HG02571 (cell line): ENCODE results near the gene PRSS53.

Source experiments
- ATAC-seq: cut with Tn5 transposase; IDR thresholded peaks from one replicate; pipeline ENCODE4 v1.9.1; 2021; ENCODE audit warnings: mild to moderate bottlenecking, moderate library complexity; ENCODE audit not compliant: unreplicated experiment

The PRSS53 gene

GRCh38 chr16:31055613-31056012 lies 33.1 kb downstream of the PRSS53 start:
- ATAC-seq = no peak

GRCh38 chr16:31052114-31052513 lies 36.6 kb downstream of the PRSS53 start:
- ATAC-seq = no peak

GRCh38 chr16:31050280-31051030 lies 38.3 kb downstream of the PRSS53 start:
- ATAC-seq = no peak

GRCh38 chr16:31043898-31044481 lies 44.8 kb downstream of the PRSS53 start:
- ATAC-seq = no peak

GRCh38 chr16:31043352-31043751 lies 45.4 kb downstream of the PRSS53 start:
- ATAC-seq = no peak

- ATAC-seq = no peak
Observed at GRCh38 chr16:31042866-31043265, 45.9 kb downstream of the PRSS53 start.

- ATAC-seq = no peak
Observed at GRCh38 chr16:31038993-31039392, 49.8 kb downstream of the PRSS53 start.

- no peak for ATAC-seq
Observed at GRCh38 chr16:31036691-31037090, 52.1 kb downstream of the PRSS53 start.

GRCh38 chr16:31033709-31034492 lies 54.8 kb downstream of the PRSS53 start:
- ATAC-seq = peak; percentile 40
